ENCODE data around the gene ACSS1. TPM values are rescaled to one million over a fixed set of nuclear protein-coding genes. Genes with fewer than 3 reads are reported as not detected.

The ACSS1 gene
- total RNA-seq: 2.2 and 2.6 TPM in 2 replicates

DNA sequence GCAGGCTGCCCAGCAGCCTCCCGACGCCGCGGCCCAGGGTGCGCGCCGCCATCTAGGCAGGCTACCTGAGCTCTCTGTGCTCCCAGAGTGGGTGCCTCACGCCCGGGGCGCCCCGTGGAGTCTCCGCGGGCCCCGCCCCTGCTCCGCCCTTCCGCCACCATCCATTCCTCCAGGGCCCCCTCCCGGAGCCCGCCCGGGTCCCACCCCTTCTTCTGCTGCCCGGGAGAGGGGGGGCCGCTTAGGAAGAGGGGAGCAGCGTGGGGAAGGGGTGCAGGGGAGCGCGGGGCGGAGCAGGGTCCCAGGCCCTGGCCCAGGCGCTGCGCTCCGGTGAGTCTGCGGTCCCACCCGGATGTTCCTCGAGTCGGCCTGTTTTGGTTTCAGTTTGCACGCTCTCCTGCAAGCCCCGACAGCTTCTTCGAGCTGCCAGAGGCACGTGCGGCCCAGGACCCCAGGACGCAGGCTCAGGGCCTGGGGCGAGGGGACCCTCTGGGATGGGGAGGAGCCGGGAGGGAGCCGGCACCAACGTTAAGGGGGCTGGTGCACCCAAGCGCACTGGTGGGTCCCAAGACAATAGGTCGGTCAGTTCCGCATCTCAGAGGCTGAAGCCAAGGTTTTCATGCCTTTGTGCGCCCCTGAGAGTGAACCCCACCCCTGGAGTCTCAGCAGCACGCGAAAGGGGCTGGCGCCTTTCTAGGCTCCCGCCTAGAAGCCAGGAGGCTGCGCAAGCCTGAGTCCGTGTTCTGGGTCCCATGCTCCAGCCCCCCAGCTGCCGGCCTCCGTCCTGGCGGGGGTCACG is at the start of gene ACSS1:
Gene ACSS1 (minus strand): TSS at position 89 of the 796 bp plus-strand sequence. CDS start 37 bp downstream, at position 52.

DNA sequence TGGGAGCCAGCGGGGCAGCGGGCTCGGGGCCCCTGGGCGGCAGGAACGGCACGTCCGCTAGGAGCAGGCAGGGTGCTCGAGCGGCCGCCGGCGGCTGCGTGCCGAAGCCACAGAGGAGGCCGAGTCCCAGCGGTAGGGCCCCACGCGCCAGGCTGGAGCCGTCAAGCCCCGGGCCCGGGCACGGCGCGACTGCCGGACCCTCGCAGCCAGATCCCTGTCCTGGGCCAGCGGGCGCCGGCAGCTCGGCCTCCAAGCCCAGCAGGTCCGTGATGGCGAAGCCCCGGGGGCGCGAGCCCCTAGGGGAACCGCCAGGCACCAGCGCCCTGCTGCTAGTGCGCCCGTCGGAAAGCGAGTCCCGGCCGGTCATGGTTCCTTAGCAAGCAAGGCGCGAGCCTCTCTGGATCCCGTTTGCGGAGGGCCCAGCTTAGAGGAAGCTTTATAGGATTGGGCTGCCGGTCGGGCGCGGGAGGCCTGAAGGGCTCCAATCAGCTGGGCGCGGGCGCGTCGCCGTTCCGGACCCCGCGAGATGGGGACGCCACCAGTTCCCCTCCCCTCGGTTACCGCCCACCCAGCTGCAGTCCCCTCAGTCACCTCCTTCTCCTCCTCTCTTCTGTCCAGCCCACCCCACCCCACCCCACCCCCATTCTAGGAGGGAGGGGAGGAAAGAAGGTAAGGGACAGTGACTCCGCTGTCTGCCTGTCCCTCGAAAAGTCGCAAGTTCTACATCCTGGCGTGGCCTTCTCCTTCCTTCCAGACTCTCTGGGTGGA is 24.0 kb upstream of the ACSS1 start, which contains the start of gene VSX1:
Gene VSX1 (minus strand): TSS at position 412 of the 768 bp plus-strand sequence. CDS start 45 bp downstream, at position 367.

GRCh38 chr20:24992487-24993205 is 65.3 kb downstream of the ACSS1 start, which contains the start of gene APMAP:
Gene APMAP, minus strand, starts transcription at chr20:24992751. Its CDS starts 63 bp downstream, at chr20:24992688.

Other genes starting within 250 kb of the ACSS1 start
- not detected in 2 replicates for gene CST7, start 108.9 kb downstream of the ACSS1 start, total RNA-seq
- 105 and 155 TPM in 2 replicates for gene APMAP, start 65.4 kb downstream of the ACSS1 start, total RNA-seq
- not detected in 2 replicates for gene VSX1, start 24.0 kb upstream of the ACSS1 start, total RNA-seq
- 69.2 and 86.1 TPM in 2 replicates for gene ENTPD6, start 137.6 kb upstream of the ACSS1 start, total RNA-seq
- 190 and 357 TPM in 2 replicates for gene PYGB, start 189.9 kb upstream of the ACSS1 start, total RNA-seq

Data from tracheal epithelial cell (primary cell).